GM19452 (cell line): ENCODE results near the gene PSMB7.

Source experiments
- ATAC-seq: cut with Tn5 transposase; IDR thresholded peaks from one replicate; pipeline ENCODE4 v1.9.1; 2021; ENCODE audit not compliant: unreplicated experiment

PSMB7 gene

GRCh38 chr9:124303762-124304161 lies 111.5 kb downstream of the PSMB7 start:
- ATAC-seq: no peak
